HL-60 (cell line): Measurements from ENCODE around the gene FMN1.
"Not testable (repeated sequence)": the region's sequence is repeated elsewhere in the genome, so short reads cannot be mapped to it uniquely, and the experiment has no call there.

Experiments used
- DNase-seq, 2 experiments: peaks; one replicate each; pipeline ENCODE4 v3.0.0-alpha.2; 2010 to 2020; ENCODE audit warnings: low read depth in 1 of 2, low spot score in 1 of 2
- H3K27ac ChIP-seq: fragments of 250-450 bp; sonication (Bioruptor Pico); replicated peaks from 2 replicates; pipeline ENCODE4 v1.5.1; 2020; ENCODE audit warnings: mild to moderate bottlenecking, moderate library complexity
- H3K27me3 ChIP-seq: fragments of 250-450 bp; sonication (Bioruptor Pico); 2 replicates; pipeline ENCODE4 v1.5.1; 2021; ENCODE audit warnings: mild to moderate bottlenecking, moderate library complexity; ENCODE audit not compliant: insufficient read depth, poor library complexity, severe bottlenecking
- H3K4me3 ChIP-seq: replicated peaks from 2 replicates; pipeline ENCODE4 v1.5.1; 2011; ENCODE audit warnings: mild to moderate bottlenecking, control low read depth, low read length; ENCODE audit not compliant: insufficient read depth
- GABPA ChIP-seq: IDR thresholded peaks from 2 replicates; pipeline ENCODE4 v1.6.1; 2012; ENCODE audit warnings: low read depth
- POLR2AphosphoS5 ChIP-seq: IDR thresholded peaks from 2 replicates; pipeline ENCODE4 v1.6.1; 2012; ENCODE audit warnings: low read depth
- SPI1 ChIP-seq: IDR thresholded peaks from 2 replicates; pipeline ENCODE4 v1.6.1; 2012; ENCODE audit warnings: low read depth, mild to moderate bottlenecking, borderline replicate concordance
- TF ChIP-seq, protein P1 (sequence below): IDR thresholded peaks from 2 replicates; pipeline ENCODE4 v1.6.1; 2012; ENCODE audit warnings: low read depth; ENCODE audit not compliant: insufficient replicate concordance
- TF ChIP-seq, protein P2 (sequence below): IDR thresholded peaks from one replicate; pipeline ENCODE4 v1.5.1; 2011; ENCODE audit warnings: low read length, control low read depth, inconsistent platforms; ENCODE audit not compliant: insufficient read depth

The FMN1 gene

DNA sequence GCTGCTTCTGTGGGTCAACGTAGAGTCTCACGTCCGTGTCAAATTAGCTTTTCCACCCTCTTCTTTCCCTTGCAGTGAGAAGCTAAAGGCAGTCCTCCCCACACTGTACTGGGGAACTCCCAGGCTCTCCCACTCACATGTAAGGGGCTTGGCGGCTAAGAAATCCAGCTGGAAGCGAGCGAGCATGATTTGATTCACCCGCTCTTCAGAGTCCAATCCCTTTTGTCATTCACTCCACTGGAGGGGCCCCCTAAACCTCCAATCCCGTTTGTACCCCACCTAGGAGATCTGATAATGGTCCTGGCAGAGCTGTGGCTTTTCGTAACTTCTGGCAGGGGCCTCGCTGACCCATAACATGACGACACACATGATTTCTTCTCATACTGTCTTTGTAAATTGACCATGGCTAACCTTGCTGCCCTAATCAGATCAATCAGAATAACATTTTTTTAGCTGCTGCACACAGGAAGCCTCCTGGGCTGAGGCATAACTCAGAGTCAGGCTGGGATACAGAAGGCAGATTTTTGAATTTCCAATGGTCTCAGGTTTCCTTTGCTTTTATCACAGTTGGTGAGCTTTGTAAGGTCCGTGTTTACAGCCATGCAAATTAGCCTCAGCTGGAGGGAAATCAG is 241.5 kb downstream of the FMN1 start:
- no peak overlapping the region for H3K27ac ChIP-seq
- H3K4me3 ChIP-seq = no peak overlapping the region
- no peaks in the 10 kb centered on the region for H3K27me3 ChIP-seq
- DNase-seq = no peak
- TF ChIP-seq POLR2AphosphoS5 = no peak
- TF ChIP-seq, protein P1, sequence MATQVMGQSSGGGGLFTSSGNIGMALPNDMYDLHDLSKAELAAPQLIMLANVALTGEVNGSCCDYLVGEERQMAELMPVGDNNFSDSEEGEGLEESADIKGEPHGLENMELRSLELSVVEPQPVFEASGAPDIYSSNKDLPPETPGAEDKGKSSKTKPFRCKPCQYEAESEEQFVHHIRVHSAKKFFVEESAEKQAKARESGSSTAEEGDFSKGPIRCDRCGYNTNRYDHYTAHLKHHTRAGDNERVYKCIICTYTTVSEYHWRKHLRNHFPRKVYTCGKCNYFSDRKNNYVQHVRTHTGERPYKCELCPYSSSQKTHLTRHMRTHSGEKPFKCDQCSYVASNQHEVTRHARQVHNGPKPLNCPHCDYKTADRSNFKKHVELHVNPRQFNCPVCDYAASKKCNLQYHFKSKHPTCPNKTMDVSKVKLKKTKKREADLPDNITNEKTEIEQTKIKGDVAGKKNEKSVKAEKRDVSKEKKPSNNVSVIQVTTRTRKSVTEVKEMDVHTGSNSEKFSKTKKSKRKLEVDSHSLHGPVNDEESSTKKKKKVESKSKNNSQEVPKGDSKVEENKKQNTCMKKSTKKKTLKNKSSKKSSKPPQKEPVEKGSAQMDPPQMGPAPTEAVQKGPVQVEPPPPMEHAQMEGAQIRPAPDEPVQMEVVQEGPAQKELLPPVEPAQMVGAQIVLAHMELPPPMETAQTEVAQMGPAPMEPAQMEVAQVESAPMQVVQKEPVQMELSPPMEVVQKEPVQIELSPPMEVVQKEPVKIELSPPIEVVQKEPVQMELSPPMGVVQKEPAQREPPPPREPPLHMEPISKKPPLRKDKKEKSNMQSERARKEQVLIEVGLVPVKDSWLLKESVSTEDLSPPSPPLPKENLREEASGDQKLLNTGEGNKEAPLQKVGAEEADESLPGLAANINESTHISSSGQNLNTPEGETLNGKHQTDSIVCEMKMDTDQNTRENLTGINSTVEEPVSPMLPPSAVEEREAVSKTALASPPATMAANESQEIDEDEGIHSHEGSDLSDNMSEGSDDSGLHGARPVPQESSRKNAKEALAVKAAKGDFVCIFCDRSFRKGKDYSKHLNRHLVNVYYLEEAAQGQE = no peak
- TF ChIP-seq GABPA = no peak
- TF ChIP-seq, protein P2, sequence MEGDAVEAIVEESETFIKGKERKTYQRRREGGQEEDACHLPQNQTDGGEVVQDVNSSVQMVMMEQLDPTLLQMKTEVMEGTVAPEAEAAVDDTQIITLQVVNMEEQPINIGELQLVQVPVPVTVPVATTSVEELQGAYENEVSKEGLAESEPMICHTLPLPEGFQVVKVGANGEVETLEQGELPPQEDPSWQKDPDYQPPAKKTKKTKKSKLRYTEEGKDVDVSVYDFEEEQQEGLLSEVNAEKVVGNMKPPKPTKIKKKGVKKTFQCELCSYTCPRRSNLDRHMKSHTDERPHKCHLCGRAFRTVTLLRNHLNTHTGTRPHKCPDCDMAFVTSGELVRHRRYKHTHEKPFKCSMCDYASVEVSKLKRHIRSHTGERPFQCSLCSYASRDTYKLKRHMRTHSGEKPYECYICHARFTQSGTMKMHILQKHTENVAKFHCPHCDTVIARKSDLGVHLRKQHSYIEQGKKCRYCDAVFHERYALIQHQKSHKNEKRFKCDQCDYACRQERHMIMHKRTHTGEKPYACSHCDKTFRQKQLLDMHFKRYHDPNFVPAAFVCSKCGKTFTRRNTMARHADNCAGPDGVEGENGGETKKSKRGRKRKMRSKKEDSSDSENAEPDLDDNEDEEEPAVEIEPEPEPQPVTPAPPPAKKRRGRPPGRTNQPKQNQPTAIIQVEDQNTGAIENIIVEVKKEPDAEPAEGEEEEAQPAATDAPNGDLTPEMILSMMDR = no peak

DNA sequence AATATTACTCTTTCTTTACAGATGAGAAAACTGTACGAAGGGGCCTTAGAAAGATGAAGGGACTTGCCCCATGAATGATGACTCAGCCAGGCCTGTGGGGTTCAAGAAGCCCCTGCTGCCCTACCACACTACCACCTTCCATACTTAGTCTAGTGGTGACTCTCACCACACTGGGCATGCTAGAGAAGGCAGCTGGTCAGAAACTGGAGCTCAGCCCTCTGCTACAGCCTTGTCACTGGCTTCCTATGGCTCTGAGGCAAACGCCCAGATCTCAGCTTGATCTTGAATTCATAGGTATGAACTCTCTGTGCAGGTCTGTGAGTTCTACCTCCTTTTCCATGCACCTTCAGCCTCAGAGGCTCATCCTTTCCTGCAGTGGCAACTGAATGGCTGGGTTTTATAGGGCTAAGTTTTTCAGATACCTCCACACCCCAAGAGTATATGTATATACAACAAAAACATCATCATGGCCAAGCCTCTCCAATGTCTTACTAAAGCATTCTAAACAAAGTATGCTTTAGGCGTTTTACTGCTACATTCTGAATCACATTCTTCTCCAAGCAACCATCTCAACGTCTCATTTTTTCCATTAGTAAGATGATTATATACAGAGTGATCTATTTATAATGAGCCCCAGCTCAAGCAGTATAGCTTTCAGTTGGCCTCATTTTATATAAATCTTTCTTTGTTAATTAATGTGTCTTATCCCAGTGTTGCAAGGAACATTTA is 242.6 kb downstream of the FMN1 start:
- DNase-seq = no peak
- TF ChIP-seq SPI1 (no peak), POLR2AphosphoS5 (no peak)
- H3K4me3 ChIP-seq = no peak overlapping the region
- H3K27ac ChIP-seq = no peak overlapping the region
- no peaks in the 10 kb centered on the region for H3K27me3 ChIP-seq

DNA sequence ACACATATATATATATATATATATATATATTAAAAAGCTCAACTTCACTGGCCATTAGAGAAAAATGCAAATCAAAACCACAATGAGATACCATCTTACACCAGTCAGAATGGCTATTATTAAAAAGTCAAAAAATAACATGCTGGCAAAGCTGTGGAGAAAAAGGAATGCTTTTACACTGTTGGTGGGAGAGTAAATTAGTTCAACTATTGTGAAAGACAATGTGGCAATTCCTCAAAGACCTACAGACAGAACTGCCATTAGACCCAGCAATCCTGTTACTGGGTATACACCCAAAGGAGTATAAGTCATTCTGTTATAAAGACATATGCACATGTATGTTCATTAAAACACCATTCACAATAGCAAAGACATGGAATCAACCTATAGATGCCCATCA is 244.5 kb downstream of the FMN1 start:
- not testable (repeated sequence) for H3K27ac ChIP-seq, DNase-seq, H3K27me3 ChIP-seq, H3K4me3 ChIP-seq

DNA sequence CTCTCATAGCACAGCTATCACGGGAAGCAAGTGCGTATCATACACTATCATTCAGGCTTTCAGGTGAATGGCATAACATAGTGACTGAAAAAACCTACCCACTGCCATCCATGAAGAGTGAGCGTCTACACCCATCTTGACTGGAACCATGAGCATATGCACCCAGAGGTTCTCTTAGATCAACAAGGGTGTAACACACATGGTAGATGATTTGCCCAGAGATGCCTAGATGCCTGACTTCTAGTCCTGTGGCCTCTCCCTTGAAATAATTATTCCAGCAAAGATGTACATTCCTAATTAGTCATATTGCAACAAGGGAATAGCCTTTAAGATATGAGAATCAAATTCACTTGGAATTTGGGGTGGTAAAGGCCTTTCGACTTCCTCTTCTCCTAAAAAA is 248.3 kb downstream of the FMN1 start:
- no peak for TF ChIP-seq SPI1
- no peak for TF ChIP-seq GABPA
- TF ChIP-seq, protein P1 = no peak
- TF ChIP-seq POLR2AphosphoS5 = no peak
- TF ChIP-seq, protein P2 = no peak
- Histone ChIP-seq H3K27me3 (no peaks in the 10 kb centered on the region), H3K4me3 (no peak overlapping the region), H3K27ac (no peak overlapping the region)
- no peak for DNase-seq

DNA sequence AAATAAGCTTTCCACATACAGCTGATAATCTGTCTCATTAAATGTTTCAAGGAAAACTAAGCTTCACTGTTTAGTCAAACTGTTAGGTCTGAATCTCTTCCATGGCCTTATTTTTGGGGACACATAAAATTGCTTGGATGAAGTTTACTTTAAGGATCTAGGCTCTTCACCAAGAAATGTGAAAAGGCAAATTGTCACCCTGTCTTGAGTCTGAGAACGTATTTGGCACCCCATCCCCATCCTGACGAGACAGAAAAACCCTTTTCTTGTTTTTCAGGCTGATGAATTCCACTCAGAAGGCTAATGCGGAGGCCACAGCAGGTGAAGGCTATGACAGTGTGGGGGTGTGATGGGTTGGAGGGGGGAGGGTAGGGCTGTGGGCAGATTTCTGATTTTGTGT is 250.1 kb downstream of the FMN1 start:
- Histone ChIP-seq H3K4me3 (no peak overlapping the region), H3K27me3 (no peaks in the 10 kb centered on the region)
- TF ChIP-seq, protein P1 = no peak
- no peak for TF ChIP-seq POLR2AphosphoS5
- no peak for TF ChIP-seq SPI1
- TF ChIP-seq, protein P2 = no peak
- TF ChIP-seq GABPA = no peak

More for the DNA sequence above, 250.1 kb downstream of the FMN1 start:
- H3K27ac ChIP-seq = no peak overlapping the region
- no peak for DNase-seq
